GM13976 (cell line): ENCODE measurements around the gene BMP6.

ENCODE experiments used
- DNase-seq: peaks from one replicate; pipeline ENCODE4 v3.0.0; 2012; ENCODE audit warnings: low spot score
- in situ Hi-C: fragments of 300-500 bp; cut with MboI; formaldehyde crosslinking; loops from one replicate; pipeline ENCODE4 v1.12.0; 2022; ENCODE audit warnings: low sequenced_read_pairs, mixed read lengths, inconsistent platforms; ENCODE audit not compliant: unreplicated experiment
- TF ChIP-seq, protein P1 (sequence below): IDR thresholded peaks from 2 replicates; pipeline ENCODE4 v1.5.1; 2012; ENCODE audit warnings: borderline replicate concordance, mild to moderate bottlenecking; ENCODE audit not compliant: insufficient read depth; ENCODE audit errors: extremely low read depth, missing control alignments, control extremely low read depth

BMP6 gene

DNA sequence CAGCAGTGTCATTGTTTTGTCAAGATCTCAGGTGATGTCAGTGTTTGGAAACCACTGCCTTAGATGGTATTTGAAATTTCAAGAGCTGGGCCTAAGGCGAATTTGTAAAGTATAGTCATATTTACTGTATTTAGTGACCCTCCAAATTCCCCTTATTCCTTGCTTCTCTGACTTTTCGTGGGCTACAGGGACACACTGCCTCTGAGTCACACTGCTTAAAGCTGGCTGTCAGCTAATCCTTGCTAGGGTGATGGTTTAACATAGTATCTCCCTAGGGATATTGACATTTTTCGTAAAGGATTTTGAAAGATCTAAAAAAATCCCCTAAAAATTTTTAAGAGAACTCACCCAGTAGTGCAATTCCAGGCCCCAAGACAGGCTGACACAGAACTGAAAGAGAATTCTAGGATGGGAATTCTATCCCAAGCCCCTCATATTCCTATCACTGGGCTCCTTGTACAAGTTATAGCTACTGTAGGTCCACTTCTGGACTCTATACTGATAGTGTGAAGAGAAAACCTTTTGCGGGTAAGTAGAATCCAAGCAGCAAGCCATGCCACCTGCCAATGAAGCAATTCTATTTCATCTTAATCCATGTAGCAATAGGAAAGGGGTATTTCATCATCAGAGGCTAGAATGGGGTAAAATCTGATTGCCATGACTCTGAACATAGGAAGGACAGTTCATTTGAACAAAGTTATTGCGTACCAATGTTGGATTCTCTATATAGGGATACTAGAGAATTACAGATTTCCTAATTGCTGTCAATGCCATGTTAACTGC lies 4.3 kb downstream of the BMP6 start:
- no peak for DNase-seq
- in situ Hi-C loops, result no loop called here
- TF ChIP-seq, protein P1, sequence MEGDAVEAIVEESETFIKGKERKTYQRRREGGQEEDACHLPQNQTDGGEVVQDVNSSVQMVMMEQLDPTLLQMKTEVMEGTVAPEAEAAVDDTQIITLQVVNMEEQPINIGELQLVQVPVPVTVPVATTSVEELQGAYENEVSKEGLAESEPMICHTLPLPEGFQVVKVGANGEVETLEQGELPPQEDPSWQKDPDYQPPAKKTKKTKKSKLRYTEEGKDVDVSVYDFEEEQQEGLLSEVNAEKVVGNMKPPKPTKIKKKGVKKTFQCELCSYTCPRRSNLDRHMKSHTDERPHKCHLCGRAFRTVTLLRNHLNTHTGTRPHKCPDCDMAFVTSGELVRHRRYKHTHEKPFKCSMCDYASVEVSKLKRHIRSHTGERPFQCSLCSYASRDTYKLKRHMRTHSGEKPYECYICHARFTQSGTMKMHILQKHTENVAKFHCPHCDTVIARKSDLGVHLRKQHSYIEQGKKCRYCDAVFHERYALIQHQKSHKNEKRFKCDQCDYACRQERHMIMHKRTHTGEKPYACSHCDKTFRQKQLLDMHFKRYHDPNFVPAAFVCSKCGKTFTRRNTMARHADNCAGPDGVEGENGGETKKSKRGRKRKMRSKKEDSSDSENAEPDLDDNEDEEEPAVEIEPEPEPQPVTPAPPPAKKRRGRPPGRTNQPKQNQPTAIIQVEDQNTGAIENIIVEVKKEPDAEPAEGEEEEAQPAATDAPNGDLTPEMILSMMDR, result no peak

DNA sequence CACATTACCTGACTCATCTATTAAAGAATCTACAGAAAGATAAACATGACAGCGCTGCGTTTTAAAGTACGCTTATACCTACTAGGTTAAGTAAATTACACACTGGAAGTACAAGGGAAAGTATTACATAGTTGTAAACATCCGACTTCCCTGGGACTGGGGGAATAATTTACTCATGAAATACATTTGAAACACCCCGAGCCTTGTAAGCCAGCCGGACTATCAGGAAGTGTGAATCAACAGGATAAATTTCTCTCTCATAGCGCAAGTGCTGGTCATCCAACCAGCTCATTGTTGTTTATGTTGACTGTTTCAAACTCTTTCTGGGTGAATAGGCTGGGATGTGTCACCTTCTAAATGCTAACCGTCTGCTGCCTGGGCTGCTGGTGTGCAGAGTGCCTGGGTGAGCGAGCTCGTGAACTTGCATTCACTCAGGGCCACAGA lies 4.9 kb downstream of the BMP6 start:
- in situ Hi-C loops, result no loop called here
- TF ChIP-seq, protein P1, result no peak
- no peak for DNase-seq

GRCh38 chr6:7731294-7731693 lies 5.4 kb downstream of the BMP6 start:
- in situ Hi-C loops, result no loop called here
- DNase-seq, result no peak
- TF ChIP-seq, protein P1, result no peak

- in situ Hi-C loops, result no loop called here
- DNase-seq, result no peak
These were observed 6.3 kb downstream of the BMP6 start for GRCh38 chr6:7732228-7732627.

DNA sequence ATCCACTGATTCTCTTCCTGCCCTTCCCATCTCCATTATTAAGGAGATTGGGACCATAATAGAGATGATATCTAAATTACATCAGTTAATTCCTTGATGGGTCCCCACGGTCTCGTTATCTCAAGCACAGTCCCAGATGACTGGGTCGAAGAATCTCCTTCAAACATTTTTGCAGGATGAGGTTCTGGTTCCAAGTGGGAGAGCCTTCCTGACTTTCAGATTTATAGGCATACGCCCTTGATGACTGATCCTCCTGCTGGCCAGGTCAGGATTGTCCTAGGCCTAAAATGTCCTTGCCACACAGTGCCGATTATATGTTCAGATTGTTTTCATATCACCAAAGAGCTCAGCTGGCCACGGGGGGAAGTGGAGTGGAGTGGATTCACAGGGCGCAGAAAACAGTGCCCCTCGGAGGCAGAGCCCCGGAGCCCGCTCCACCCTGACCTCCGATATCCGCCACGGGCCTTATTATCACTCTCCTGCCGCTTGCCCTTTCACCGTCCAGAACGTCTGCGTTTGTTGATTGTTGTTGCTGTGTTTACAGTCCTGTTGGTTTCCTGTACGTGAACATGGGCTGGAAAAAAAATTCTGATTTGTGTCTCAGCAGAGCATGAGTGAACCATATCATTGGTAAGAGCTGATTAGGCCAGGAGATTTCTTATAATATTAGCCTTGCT lies 8.9 kb downstream of the BMP6 start:
- in situ Hi-C loops, result no loop called here
- TF ChIP-seq, protein P1, result no peak
- DNase-seq, result no peak

More at GRCh38 chr6:7732228-7732627, 6.3 kb downstream of the BMP6 start:
- TF ChIP-seq, protein P1, result no peak

DNA sequence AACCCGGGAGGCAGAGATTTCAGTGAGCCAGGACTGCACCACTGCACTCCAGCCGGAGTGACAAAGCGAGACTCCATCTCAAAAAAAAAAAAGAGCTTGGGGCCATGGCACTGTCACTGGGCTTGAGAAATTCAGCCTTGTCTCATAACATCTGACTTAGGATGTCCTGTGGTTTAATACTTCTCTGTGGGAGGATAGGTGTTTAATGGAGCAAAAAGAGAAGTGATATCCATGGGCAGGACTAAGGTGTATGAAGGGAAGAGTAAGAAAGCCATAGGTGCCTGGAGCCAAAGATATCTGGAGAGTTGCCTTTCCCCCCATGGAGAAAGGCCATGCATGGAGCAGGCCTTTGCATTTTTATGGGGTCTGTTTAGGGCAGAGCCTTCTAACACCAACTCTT lies 11.2 kb downstream of the BMP6 start:
- TF ChIP-seq, protein P1, result no peak
- in situ Hi-C loops, result no loop called here
- no peak for DNase-seq
